ENCODE measurements around the gene TNNT3. TPM values are rescaled to one million over a fixed set of nuclear protein-coding genes. Genes with fewer than 3 reads are reported as not detected.

TNNT3 gene
- total and polyA plus RNA-seq, 2 experiments from 2014 or later: not detected

DNA sequence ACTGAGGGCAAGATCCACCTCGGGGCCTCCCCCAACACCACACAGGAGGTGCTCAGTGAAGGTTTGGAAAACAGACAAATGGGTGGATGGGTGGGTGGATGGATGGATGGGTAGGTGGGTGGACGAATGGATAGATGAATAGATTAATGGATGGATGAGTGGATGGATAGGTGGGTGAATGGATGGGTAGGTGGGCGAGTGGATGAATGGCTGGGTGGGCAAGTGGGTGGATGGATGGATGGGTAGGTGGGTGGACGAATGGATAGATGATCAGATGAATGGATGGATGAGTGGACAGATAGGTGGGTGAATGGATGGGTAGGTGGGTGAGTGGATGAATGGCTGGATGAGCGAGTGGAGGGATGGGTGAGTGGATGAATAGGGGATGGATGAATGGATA is 26.9 kb upstream of the TNNT3 start:
- Histone ChIP-seq H3K9me2 (ENCODE audit: insufficient read depth) (no peaks in the 10 kb centered on the region), H3K4me2 (ENCODE audit: unreplicated experiment) (no peak overlapping the region), H3K4me1 (ENCODE audit: insufficient read depth) (no peaks in the 10 kb centered on the region), H3K27ac (no peak overlapping the region), H2AFZ (no peak overlapping the region), H4K20me1 (ENCODE audit: insufficient read depth) (no peaks in the 10 kb centered on the region), H3K9me3 (ENCODE audit: low read depth) (no peaks in the 10 kb centered on the region), H3K79me2 (ENCODE audit: insufficient read depth) (no peaks in the 10 kb centered on the region), H3K27me3 (replicated peaks; ENCODE audit: insufficient read depth) (peaks cover 20% of the 10 kb centered on the region), H3K9ac (no peak overlapping the region), H3F3A (ENCODE audit: insufficient read depth) (no peaks in the 10 kb centered on the region), H3K36me3 (ENCODE audit: low read depth) (no peaks in the 10 kb centered on the region), H3K4me3 (no peak overlapping the region)
- in situ Hi-C loops (cut with MboI): no loop called here
- DNase-seq: no peak
- 40 to 46% methylated on average over 3 to 5 of the region's 5 CpGs for WGBS, 2 experiments (ENCODE audit: low coverage in 1 of 2, low lambda C conversion rate in 2 of 2, missing lambda C conversion rate in 2 of 2)
- no peak for TF ChIP-seq EZH2phosphoT487 (IDR thresholded peaks at IDR 0.05; ENCODE audit: insufficient read depth, low read depth)
- TF ChIP-seq EZH2 (IDR thresholded peaks at IDR 0.05; ENCODE audit: insufficient read depth, poor library complexity, severe bottlenecking): no peak

DNA sequence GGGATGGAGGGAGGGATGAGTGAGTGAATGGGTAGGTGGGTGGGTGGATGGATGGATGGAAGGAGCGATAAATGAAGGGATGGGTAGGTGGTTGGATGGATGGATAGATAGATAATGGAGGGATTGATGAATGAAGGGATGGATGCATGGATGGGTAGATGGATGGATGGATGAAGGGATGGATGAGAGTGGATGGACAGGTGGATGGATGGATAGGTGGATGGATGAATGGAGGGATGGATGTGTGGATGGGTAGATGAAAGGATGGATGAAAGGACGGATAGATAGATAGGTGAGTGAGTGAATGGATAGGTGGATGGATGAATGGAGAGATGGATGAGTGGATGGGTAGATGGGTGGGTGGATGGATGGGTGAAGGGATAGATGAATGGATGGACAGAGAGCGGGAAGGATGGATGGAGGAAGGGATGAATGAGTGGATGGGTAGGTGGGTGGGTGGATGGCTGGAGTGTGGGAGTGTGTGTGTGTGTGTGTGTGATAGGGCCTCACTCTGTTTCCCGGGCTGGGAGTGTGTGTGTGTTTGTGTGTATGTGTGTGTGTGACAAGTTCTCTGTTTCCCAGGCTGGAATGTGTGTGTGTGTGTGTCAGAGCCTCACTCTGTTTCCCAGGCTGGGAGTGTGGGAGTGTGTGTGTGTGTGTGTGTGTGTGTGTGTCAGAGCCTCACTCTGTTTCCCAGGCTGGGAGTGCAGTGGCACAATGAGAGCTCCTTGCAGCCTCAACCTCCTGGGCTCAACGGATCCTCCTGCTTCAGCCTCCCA is 25.7 kb upstream of the TNNT3 start:
- 54% methylated on average over 2 to 5 of the region's 5 CpGs for WGBS, 2 experiments (ENCODE audit: low coverage in 1 of 2, low lambda C conversion rate in 2 of 2, missing lambda C conversion rate in 2 of 2)
- in situ Hi-C loops (cut with MboI): no loop called here

GRCh38 chr11:1894759-1895158 is 24.7 kb upstream of the TNNT3 start:
- no peaks in the 10 kb centered on the region for H3K79me2 ChIP-seq (ENCODE audit: insufficient read depth)
- H3K27me3 ChIP-seq (replicated peaks; ENCODE audit: insufficient read depth): peaks cover 38% of the 10 kb centered on the region
- WGBS, 2 experiments (ENCODE audit: low coverage in 1 of 2, low lambda C conversion rate in 2 of 2, missing lambda C conversion rate in 2 of 2): 71 to 77% methylated on average over 11 of the region's 11 CpGs
- H3K27ac ChIP-seq: no peak overlapping the region
- no peaks in the 10 kb centered on the region for H3K9me3 ChIP-seq (ENCODE audit: low read depth)
- H3K9me2 ChIP-seq (ENCODE audit: insufficient read depth): no peaks in the 10 kb centered on the region
- no peak for TF ChIP-seq EZH2phosphoT487 (IDR thresholded peaks at IDR 0.05; ENCODE audit: insufficient read depth, low read depth)
- TF ChIP-seq EZH2 (IDR thresholded peaks at IDR 0.05; ENCODE audit: insufficient read depth, poor library complexity, severe bottlenecking): no peak
- no peaks in the 10 kb centered on the region for H4K20me1 ChIP-seq (ENCODE audit: insufficient read depth)
- no peak overlapping the region for H2AFZ ChIP-seq
- H3K4me2 ChIP-seq (ENCODE audit: unreplicated experiment): no peak overlapping the region
- no peaks in the 10 kb centered on the region for H3F3A ChIP-seq (ENCODE audit: insufficient read depth)
- no peaks in the 10 kb centered on the region for H3K4me1 ChIP-seq (ENCODE audit: insufficient read depth)
- no peak overlapping the region for H3K4me3 ChIP-seq
- no peaks in the 10 kb centered on the region for H3K36me3 ChIP-seq (ENCODE audit: low read depth)
- in situ Hi-C loops (cut with MboI): no loop called here
- no peak overlapping the region for H3K9ac ChIP-seq
- DNase-seq: no peak

More for the DNA sequence above, 25.7 kb upstream of the TNNT3 start:
- no peaks in the 10 kb centered on the region for H3K4me1 ChIP-seq (ENCODE audit: insufficient read depth)
- H3K9me2 ChIP-seq (ENCODE audit: insufficient read depth): no peaks in the 10 kb centered on the region
- H3K27ac ChIP-seq: no peak overlapping the region
- no peaks in the 10 kb centered on the region for H3K9me3 ChIP-seq (ENCODE audit: low read depth)
- DNase-seq: no peak
- no peaks in the 10 kb centered on the region for H3K36me3 ChIP-seq (ENCODE audit: low read depth)
- no peak overlapping the region for H3K4me2 ChIP-seq (ENCODE audit: unreplicated experiment)
- no peaks in the 10 kb centered on the region for H3K79me2 ChIP-seq (ENCODE audit: insufficient read depth)
- no peak overlapping the region for H3K9ac ChIP-seq
- H4K20me1 ChIP-seq (ENCODE audit: insufficient read depth): no peaks in the 10 kb centered on the region
- H2AFZ ChIP-seq: no peak overlapping the region
- no peak overlapping the region for H3K4me3 ChIP-seq
- H3K27me3 ChIP-seq (replicated peaks; ENCODE audit: insufficient read depth): peaks cover 30% of the 10 kb centered on the region
- TF ChIP-seq EZH2phosphoT487 (IDR thresholded peaks at IDR 0.05; ENCODE audit: insufficient read depth, low read depth) (no peak), EZH2 (IDR thresholded peaks at IDR 0.05; ENCODE audit: insufficient read depth, poor library complexity, severe bottlenecking) (no peak)
- H3F3A ChIP-seq (ENCODE audit: insufficient read depth): no peaks in the 10 kb centered on the region

DNA sequence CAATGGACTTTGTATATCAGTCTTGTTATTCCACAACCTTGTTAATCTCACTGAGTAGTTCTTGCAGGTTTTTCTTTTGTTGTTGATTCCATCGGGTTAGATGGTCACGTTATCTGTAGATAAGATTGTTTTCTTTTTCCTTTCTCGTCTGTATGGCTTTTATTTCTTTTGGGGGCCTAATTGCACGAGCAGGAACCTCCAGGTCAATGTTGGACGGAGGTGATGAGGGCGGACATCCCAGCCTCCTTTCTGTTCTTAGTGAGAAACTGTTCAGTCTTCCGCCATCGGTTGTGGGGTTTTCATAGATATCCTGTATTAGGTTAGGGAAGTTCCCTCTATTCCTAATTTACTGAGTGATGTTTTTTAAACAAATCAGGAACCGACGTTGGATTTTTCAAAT is 23.0 kb upstream of the TNNT3 start:
- no peak overlapping the region for H3K9ac ChIP-seq
- no peak overlapping the region for H2AFZ ChIP-seq
- no peaks in the 10 kb centered on the region for H3K9me3 ChIP-seq (ENCODE audit: low read depth)
- in situ Hi-C loops (cut with MboI): no loop called here
- no peak overlapping the region for H3K4me3 ChIP-seq
- H3K36me3 ChIP-seq (ENCODE audit: low read depth): no peaks in the 10 kb centered on the region
- no peak overlapping the region for H3K27ac ChIP-seq
- H3K9me2 ChIP-seq (ENCODE audit: insufficient read depth): no peaks in the 10 kb centered on the region
- no peak overlapping the region for H3K4me2 ChIP-seq (ENCODE audit: unreplicated experiment)
- no peaks in the 10 kb centered on the region for H3F3A ChIP-seq (ENCODE audit: insufficient read depth)
- no peaks in the 10 kb centered on the region for H3K79me2 ChIP-seq (ENCODE audit: insufficient read depth)
- WGBS, 2 experiments (ENCODE audit: low coverage in 1 of 2, low lambda C conversion rate in 2 of 2, missing lambda C conversion rate in 2 of 2): 64 to 80% methylated on average over 10 of the region's 10 CpGs
- peaks cover 51% of the 10 kb centered on the region for H3K27me3 ChIP-seq (replicated peaks; ENCODE audit: insufficient read depth)
- no peak for DNase-seq
- H4K20me1 ChIP-seq (ENCODE audit: insufficient read depth): no peaks in the 10 kb centered on the region
- no peaks in the 10 kb centered on the region for H3K4me1 ChIP-seq (ENCODE audit: insufficient read depth)
- TF ChIP-seq EZH2 (IDR thresholded peaks at IDR 0.05; ENCODE audit: insufficient read depth, poor library complexity, severe bottlenecking) (no peak), EZH2phosphoT487 (IDR thresholded peaks at IDR 0.05; ENCODE audit: insufficient read depth, low read depth) (no peak)
